Brain microvascular endothelial cell (primary cell): ENCODE measurements around the gene TBC1D1.

Experiments
- DNase-seq: peaks from one replicate; pipeline ENCODE4 v3.0.0-alpha.2; 2020
- H3K27ac ChIP-seq: fragments of 250-450 bp; sonication (Bioruptor Pico); 2 replicates; pipeline ENCODE4 v1.5.1; 2020; ENCODE audit warnings: mild to moderate bottlenecking, moderate library complexity
- H3K27me3 ChIP-seq: fragments of 250-450 bp; sonication (Bioruptor Pico); replicated peaks from 2 replicates; pipeline ENCODE4 v1.5.1; 2020; ENCODE audit warnings: mild to moderate bottlenecking
- H3K36me3 ChIP-seq: fragments of 250-450 bp; sonication (Bioruptor Pico); replicated peaks from 2 replicates; pipeline ENCODE4 v1.5.1; 2020; ENCODE audit warnings: mild to moderate bottlenecking
- H3K4me3 ChIP-seq: 2 replicates; pipeline ENCODE4 v1.5.1; 2011; ENCODE audit warnings: low read depth, mild to moderate bottlenecking, control low read depth, low read length, moderate library complexity
- in situ Hi-C: cut with HindIII; loops from 2 replicates; pipeline ENCODE4 v1.10.0; 2017; ENCODE audit warnings: low sequenced_read_pairs, low pct_ligation_motif_present
- TF ChIP-seq, protein P1 (sequence below): IDR thresholded peaks from 2 replicates; pipeline ENCODE4 v1.5.1; 2011; ENCODE audit warnings: low read depth, mild to moderate bottlenecking, moderate library complexity, low read length, control low read depth, inconsistent platforms; ENCODE audit errors: missing control alignments

The TBC1D1 gene

DNA sequence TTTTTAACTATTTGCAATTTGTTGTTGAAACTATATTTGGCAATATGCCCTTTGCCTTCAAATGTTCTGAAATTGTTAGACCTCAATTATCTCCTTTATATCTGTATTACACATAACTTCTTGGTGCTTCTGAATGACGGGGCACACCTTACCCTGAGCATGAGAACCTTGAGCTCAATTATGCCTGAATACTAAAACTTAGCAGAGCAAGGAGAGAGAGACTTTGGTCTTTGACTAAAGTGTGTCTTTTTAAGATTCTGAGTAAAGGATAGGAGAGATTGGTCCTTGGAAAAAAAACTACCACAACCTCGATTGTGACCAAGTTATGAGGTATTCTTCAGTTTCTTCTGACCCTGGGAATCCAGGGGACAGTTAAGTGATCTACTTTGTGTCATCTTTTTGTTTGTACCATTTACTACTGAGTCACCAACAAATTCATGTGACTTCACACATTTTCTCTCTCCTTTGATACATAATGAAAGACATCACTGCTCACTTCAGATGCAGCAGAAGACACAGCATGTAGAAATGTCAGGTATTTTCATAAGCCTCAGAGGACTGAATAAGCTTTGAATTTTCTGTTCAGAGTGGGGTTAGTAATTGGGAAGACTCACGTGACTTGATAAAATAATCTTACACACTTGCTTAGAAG, 120.8 kb downstream of the TBC1D1 start:
- no peaks in the 10 kb centered on the region for H3K27me3 ChIP-seq
- no peak overlapping the region for H3K27ac ChIP-seq
- peaks cover 3% of the 10 kb centered on the region for H3K36me3 ChIP-seq
- DNase-seq = no peak
- in situ Hi-C loops = no loop called here
- TF ChIP-seq, protein P1, sequence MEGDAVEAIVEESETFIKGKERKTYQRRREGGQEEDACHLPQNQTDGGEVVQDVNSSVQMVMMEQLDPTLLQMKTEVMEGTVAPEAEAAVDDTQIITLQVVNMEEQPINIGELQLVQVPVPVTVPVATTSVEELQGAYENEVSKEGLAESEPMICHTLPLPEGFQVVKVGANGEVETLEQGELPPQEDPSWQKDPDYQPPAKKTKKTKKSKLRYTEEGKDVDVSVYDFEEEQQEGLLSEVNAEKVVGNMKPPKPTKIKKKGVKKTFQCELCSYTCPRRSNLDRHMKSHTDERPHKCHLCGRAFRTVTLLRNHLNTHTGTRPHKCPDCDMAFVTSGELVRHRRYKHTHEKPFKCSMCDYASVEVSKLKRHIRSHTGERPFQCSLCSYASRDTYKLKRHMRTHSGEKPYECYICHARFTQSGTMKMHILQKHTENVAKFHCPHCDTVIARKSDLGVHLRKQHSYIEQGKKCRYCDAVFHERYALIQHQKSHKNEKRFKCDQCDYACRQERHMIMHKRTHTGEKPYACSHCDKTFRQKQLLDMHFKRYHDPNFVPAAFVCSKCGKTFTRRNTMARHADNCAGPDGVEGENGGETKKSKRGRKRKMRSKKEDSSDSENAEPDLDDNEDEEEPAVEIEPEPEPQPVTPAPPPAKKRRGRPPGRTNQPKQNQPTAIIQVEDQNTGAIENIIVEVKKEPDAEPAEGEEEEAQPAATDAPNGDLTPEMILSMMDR = no peak
- H3K4me3 ChIP-seq = no peak overlapping the region

DNA sequence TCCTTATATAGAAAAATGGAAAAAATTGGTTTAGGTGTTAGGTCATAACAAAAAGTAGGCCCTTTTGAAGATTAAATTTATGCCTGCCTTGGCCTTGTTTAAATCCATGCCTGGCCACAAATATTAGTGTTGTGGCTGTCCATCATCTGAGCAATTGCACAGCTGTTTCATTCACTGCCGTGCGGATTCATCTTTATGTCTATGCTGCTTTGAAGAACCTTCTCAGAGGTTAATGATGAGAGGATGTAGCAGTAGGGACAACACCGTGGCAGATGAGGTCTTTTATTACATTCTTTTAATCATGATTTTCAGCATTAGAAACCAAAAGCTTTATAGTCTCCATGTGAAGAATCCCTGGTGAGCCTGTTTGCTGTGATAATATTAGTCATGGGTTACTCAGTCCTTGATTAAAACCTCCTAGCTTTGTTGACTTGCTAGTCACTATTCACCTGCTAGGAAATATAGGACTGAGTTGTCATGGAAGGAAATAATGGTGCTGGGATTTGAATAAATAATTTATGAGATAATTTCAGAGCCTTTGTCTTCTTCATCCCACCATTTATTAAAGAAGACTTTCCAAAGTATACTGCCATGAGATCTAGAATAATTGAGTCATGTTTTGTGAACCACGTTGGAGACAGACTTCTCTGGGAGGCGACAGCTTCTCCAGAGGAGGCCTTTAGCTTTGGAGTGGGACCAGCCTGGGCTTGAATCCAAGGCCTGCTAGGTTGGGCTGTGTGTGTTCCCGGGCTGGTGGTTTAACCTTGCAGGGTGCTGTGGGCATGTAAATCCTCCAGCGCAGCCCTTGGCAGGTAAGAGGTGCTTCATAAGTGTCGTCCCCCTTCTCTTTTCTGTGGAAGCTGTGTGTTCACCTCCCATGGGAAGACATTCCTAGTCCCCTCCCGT, 122.8 kb downstream of the TBC1D1 start:
- Histone ChIP-seq H3K27ac (no peak overlapping the region), H3K4me3 (no peak overlapping the region), H3K27me3 (no peaks in the 10 kb centered on the region), H3K36me3 (peaks cover 3% of the 10 kb centered on the region)
- DNase-seq = peak; percentile 18
- in situ Hi-C loops = no loop called here
- TF ChIP-seq, protein P1 = no peak

DNA sequence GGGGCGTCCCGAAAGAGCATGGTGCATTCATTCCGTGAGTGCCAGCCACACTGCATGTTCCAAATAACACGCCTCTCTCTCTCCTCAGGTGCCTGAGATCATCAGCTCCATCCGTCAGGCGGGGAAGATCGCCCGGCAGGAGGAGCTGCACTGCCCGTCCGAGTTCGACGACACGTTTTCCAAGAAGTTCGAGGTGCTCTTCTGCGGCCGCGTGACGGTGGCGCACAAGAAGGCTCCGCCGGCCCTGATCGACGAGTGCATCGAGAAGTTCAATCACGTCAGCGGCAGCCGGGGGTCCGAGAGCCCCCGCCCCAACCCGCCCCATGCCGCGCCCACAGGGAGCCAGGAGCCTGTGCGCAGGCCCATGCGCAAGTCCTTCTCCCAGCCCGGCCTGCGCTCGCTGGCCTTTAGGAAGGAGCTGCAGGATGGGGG, 123.6 kb downstream of the TBC1D1 start:
- H3K4me3 ChIP-seq = no peak overlapping the region
- in situ Hi-C loops = no loop called here
- no peak overlapping the region for H3K27ac ChIP-seq
- DNase-seq = no peak
- H3K27me3 ChIP-seq = no peaks in the 10 kb centered on the region
- TF ChIP-seq, protein P1 = no peak
- H3K36me3 ChIP-seq = peaks cover 3% of the 10 kb centered on the region

DNA sequence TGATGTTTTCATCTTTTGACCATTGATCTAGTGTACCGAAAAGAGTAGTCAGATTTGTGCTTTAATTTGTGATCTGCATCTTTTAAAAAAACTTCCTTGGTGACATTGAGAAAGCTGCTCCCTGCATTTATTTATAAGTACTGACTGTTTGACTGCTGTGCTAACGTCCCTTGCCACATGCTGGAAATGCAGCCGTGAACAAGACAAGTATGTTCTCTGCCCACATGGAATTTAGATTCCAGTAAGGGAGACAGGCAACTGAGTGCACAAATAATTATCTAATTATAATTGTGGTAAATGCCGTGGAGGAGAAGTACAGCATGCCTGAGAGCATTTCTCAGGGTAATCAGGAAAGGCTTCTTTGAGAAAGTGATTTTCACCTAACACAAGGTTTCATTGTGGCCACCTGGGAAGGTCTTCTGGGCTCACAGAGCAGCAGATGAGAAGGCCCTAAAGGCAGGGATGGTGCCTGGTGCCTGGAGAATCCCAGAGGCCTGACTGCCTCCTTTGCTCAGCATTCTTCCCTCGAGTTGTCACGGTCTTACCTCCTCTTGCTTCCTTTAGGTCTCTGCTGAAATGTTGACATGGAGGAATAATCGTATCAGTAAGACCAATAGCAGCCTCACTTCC, 125.1 kb downstream of the TBC1D1 start:
- Histone ChIP-seq H3K27me3 (no peaks in the 10 kb centered on the region), H3K36me3 (peaks cover 3% of the 10 kb centered on the region), H3K27ac (no peak overlapping the region), H3K4me3 (no peak overlapping the region)
- no peak for DNase-seq
- in situ Hi-C loops = no loop called here
- TF ChIP-seq, protein P1 = no peak

DNA sequence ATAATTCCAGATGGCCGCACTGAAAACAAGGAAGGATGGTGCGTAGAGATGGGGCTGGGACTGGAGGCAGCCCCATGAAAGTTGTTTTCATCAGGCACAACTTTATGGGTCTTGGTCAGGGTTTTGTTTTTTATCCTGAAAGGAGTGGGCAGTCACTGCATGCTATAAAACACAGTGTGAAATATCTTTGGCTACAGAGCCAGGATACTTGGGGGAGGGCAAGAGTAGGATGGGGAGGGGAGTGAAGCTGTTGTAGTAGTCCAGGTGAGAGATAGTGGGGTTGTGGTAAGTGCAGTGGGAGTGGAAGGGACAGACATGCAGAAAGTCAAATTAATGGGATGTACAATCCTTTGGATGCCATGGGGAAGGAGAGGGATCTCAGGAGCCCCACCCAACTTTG, 125.8 kb downstream of the TBC1D1 start:
- in situ Hi-C loops = no loop called here
- TF ChIP-seq, protein P1 = no peak
- no peak overlapping the region for H3K4me3 ChIP-seq
- no peaks in the 10 kb centered on the region for H3K27me3 ChIP-seq
- no peak for DNase-seq
- H3K27ac ChIP-seq = no peak overlapping the region
- peaks cover 5% of the 10 kb centered on the region for H3K36me3 ChIP-seq
